Endometrial microvascular endothelial cells (primary cell): ENCODE results near the gene CTLA4. TPM values are rescaled to one million over a fixed set of nuclear protein-coding genes. Genes with fewer than 3 reads are reported as not detected.

Source experiments
- in situ Hi-C: cut with HindIII; loops from 2 replicates; pipeline ENCODE4 v1.10.0; 2017; ENCODE audit warnings: low sequenced_read_pairs, low pct_unique_long_range_greater_than_20kb; ENCODE audit errors: inconsistent ontology term
- total RNA-seq: library from RNA; depleted of rRNA; stranded (reverse); fragments of >200 nt; gene quantifications from one replicate; pipeline ENCODE4 v1.2.3, GENCODE V29; 2015; ENCODE audit errors: inconsistent ontology term

The CTLA4 gene
- total RNA-seq, 1 donor from 2014 or later, result not detected

GRCh38 chr2:203882551-203882950, 15.0 kb downstream of the CTLA4 start:
- in situ Hi-C loops, result no loop called here

DNA sequence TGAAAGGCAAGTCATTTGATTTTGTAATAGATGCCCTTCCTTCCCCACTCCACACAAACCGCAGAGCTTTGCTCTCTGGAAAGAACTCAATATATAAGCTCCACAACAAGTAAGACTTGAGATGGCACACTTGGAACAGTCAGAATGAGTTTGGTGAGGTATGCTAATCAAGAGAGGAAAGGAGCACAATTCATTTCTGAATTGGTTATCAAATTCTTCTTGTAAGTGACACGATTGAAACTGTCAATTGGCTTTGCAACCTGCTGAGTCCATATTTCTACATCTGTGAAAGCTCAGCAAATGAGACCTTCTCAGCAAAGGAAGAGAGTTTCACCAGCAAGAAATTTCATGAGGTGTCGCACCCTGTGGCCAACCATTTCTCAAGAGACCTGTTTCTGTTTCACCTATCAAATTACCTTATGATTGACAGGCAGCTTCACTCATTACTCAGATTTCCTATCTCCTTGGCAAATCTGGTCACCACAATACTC, 19.1 kb downstream of the CTLA4 start:
- in situ Hi-C loops, result no loop called here

DNA sequence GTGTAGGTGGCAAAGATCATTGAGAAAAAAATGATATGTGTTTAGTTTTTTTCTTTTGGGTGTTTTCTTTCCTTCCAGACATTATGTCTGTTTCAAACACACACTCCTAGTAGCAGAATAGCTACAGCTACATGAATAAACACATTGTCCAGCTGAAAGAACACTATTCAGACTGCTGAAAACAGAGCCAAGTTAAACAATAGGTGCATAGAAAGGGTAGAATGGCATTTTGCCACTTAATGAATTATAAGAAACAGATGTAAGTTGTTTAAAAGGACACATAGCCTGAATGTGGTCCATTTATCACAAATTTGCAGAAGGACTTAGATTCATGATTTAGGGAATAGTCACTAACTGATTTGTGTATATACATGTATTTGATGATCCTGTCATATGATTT, 20.1 kb downstream of the CTLA4 start:
- in situ Hi-C loops, result no loop called here

DNA sequence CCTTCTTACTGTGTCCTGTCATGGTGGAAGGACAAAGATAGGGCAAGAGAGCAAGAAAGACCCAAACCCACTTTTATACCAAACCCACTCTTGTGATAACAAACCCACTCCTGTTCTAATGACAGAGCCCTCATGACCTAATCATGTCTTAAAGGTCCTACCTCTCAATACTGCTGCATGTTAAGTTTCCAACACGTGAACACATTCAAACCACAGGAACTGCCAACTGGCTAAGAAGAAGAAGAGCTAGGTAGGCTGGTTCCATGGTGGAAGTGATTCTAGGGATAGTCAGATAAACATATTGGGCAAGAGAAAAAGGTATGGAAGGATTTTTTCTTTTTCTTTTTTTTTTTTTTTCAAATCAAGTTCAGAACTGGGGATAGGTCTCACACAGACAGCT, 22.0 kb downstream of the CTLA4 start:
- in situ Hi-C loops, result no loop called here

- in situ Hi-C loops, result no loop called here
Measured at GRCh38 chr2:203889944-203890343, 22.4 kb downstream of the CTLA4 start.

- in situ Hi-C loops, result no loop called here
Measured at GRCh38 chr2:203890733-203891132, 23.2 kb downstream of the CTLA4 start.

DNA sequence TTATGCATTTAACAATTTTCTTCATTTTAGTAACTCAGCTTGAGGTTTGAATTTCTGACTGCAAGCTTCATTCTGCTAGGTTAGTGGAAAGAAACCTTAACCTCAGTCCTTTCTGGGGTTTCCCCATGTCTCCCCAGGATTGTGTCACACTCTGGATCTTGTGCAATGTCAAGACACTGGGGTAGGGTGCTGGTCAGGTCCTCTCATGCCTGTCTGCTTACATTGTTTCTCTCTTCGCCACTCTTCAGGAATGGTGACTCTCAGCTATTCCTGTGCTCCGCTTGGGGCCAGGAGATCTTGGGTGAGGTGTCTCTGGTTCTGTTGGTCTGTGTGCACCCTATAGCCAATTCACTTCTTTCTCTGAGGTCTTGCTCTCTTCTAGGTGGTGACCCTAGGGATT, 23.9 kb downstream of the CTLA4 start:
- in situ Hi-C loops, result no loop called here

DNA sequence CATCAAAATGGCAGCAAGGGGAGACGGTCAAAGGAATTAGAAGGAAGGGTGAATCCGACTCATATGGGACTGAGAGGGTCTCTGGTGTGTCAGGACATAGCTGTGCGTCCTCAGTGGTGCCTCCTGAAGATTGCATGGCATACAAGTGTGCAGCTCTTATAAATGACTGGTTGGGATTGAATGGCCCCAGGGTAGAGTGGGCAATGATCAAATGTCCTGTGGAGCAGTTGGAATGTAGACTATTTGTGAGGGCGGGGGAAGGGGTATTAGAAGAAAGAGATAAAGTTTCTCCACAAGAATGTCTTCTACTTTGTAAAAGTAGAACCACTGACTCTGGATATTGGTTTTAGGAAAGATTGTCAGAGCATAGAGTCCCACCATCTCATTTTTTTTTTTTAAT, 24.6 kb downstream of the CTLA4 start:
- in situ Hi-C loops, result no loop called here

GRCh38 chr2:203893401-203893800, 25.8 kb downstream of the CTLA4 start:
- in situ Hi-C loops, result no loop called here

- in situ Hi-C loops, result no loop called here
Measured at GRCh38 chr2:203893840-203894239, 26.3 kb downstream of the CTLA4 start.

DNA sequence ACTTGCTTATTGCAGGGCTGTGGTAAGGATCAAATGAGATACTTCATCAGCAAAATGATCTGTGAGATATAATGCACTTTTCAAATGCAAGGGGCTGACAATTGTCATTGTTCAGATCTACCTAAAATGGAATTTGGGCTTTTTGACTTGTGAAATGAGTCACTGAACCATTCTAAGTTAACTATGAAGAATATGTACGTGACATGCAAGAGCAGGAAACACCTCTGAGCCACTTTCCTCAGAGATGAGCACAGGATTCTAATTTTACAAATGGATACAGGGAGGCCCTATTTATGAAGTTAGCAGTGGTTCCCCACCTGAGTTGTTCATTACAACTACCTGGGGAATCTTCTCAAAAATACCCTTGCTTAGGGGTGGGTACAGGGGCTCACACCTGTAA, 26.7 kb downstream of the CTLA4 start:
- in situ Hi-C loops, result no loop called here

DNA sequence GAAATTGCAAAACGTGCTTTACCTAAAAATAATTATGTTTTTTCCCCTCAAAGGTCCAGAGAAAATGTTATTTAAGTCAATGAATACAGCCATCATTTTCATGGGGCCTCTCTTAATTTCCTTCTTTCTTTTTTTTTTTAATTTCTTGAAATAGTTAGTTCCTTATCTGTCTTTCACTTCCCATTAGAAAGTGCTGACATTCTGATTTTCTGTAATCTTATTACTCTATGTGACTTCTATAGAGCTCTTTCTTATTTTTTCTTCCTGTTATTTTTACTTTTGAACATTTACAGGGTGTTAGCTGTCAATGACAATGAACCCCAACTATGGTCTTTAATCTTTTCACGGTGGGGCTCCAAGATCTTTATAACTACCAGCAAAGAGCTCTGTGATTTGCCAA, 30.0 kb downstream of the CTLA4 start:
- in situ Hi-C loops, result no loop called here

- in situ Hi-C loops, result no loop called here
Measured at GRCh38 chr2:203898657-203899056, 31.1 kb downstream of the CTLA4 start.

DNA sequence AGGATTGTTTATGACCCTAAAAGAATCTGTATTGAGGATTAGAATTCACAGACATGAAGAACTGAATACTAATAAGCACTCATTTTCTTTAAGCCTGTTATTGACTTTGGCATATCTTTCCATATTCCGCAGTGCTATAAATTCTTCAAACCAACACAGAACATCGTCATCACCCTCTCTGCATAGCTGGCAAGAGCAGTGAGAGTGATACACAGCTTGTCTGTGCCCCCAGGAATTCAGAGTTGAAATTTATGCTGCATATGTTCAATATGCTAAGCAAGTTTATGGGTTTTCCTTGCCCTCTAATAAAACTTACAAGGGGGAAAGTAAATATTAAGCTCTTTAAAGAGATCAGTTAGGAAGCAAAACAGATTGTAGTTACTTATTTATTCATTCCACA, 32.7 kb downstream of the CTLA4 start:
- in situ Hi-C loops, result no loop called here

GRCh38 chr2:203904022-203904421, 36.5 kb downstream of the CTLA4 start:
- in situ Hi-C loops, result no loop called here

DNA sequence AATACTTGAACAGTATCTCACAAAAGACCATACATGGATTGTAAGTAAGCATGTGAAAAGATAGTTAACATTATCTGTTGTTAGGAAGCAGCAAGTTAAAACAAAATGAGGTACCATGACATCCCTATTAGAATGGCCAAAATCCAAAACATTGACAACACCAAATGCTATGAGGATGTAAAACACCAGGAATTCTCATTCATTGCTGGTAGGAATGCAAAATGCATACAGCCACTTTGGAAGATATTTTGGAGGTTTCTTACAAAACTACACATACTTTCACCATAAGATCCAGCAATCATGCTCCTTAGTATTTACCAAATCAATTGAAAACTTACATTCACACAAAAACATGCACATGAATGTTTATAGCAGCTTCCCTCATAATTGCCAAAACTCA, 38.1 kb downstream of the CTLA4 start:
- in situ Hi-C loops, result no loop called here

- in situ Hi-C loops, result no loop called here
Measured at GRCh38 chr2:203908066-203908796, 40.7 kb downstream of the CTLA4 start.

DNA sequence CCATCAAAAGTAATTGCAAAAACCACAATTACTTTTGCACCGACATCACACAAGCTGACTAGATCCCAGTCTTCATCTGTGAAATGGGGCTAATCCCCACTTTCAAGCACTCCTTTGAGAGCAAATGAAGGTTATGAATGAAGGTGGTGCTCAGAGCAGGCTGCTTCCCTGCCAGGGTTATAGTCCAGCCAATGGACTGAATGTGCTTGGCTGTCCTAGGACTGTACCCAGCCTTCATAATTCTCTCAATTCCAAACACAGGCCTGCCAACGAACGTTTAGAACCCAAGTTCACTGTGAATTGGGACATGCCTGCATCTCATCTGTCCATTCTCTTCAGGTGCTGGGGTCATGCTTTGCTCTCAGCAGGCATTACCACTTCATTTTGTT, 41.2 kb downstream of the CTLA4 start:
- in situ Hi-C loops, result no loop called here

DNA sequence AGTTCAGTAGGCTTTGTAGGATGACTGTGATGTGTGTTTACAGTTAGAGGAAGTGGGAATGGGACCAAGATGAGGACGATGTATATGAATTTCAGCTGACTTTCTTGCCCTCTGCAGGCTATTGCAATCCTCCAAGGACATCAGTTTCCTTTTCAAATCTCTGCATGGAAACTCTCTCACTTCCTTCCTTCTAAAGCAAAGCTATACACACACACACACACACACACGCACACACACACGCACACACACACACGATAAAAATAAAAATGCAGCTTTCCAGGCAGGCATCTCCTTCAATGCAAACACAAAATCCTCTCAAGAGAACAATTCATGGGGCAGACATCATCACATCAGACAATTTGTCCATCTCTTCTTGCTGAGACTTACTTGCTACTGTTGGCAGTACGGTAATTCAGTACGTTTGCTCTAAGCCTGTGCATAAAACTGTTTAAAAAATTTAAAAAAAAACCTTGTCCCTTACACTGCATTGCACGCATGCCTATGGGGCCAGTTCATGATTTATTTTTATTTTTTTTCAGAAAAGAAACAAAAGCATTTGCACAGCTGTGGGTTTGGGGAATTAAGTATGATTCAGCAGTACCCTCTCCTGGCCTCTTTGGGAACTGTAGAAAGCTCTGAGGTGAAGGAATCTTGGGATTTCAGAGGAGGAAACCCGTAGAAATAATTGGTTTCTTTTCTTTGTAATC, 41.8 kb downstream of the CTLA4 start:
- in situ Hi-C loops, result no loop called here

DNA sequence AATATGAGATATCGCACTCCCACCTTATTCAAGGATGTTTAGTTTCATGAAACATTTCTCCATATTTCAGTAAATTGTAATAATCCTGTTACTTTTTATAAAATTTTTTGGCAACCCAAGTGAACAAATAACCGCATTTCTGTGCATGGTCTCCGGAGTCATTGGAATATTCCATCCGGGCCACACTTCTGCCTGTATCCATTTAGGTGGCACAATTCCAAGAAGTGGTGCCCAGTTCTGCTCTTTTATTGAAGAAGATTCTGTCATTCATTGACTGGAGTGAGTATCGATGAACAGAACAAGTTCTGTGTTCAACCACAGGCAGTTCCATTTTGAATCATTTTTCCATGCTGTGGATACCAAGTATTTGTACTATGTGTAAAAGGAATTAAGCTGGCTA, 42.4 kb downstream of the CTLA4 start:
- in situ Hi-C loops, result no loop called here
